ENCODE measurements around the gene SLC22A3. TPM values are rescaled to one million over a fixed set of nuclear protein-coding genes. Genes with fewer than 3 reads are reported as not detected.

The SLC22A3 gene
- total and polyA plus RNA-seq, 2 of the 13 experiments (the other 11 are each of a cell fraction or from before 2014, with no cell fraction given): 12.0 to 31.5 TPM

- TF ChIP-seq ZBTB1 (CRISPR knock-in tag; IDR thresholded peaks at IDR 0.05; ENCODE audit: borderline replicate concordance): no peak
- no peak for TF ChIP-seq ZNF468 (CRISPR knock-in tag; IDR thresholded peaks at IDR 0.05)
- no peak for TF ChIP-seq CERS6 (CRISPR knock-in tag; IDR thresholded peaks at IDR 0.05)
- peak; percentile 38 for TF ChIP-seq CBX1 (IDR thresholded peaks at IDR 0.05; ENCODE audit: low read depth)
- TF ChIP-seq ZNF674 (CRISPR knock-in tag; IDR thresholded peaks at IDR 0.05; ENCODE audit: low read depth): no peak; the same call in 1 of the 2 replicates
- peak; percentile 47 for TF ChIP-seq DRAP1 (CRISPR knock-in tag; IDR thresholded peaks at IDR 0.05)
- 0 out of 2 replicates have a peak, but pooled peaks have one; percentile 19 for TF ChIP-seq TARDBP (CRISPR knock-in tag; IDR thresholded peaks at IDR 0.05)
- TF ChIP-seq ZNF512B (CRISPR knock-in tag; IDR thresholded peaks at IDR 0.05; ENCODE audit: borderline replicate concordance): no peak
- peak; percentile 27; the same call in 1 of the 2 replicates for TF ChIP-seq TIGD3 (CRISPR knock-in tag; IDR thresholded peaks at IDR 0.05; ENCODE audit: borderline replicate concordance)
- peak; percentile 61 for TF ChIP-seq KMT2A (CRISPR knock-in tag; IDR thresholded peaks at IDR 0.05)
- TF ChIP-seq ASH2L (IDR thresholded peaks at IDR 0.05; ENCODE audit: insufficient read length, low read depth, low read length): peak; percentile 85
- no peak for TF ChIP-seq ZNF446 (CRISPR knock-in tag; IDR thresholded peaks at IDR 0.05)
- TF ChIP-seq POLR2A (IDR thresholded peaks at IDR 0.05; ENCODE audit: insufficient read depth in 1 of 2, low read depth in 2 of 2, low read length in 2 of 2): peak; percentile 57 to 72; a peak in 2 of 4 replicates
- TF ChIP-seq HHEX (CRISPR knock-in tag; IDR thresholded peaks at IDR 0.05): no peak
- peak; percentile 37; the same call in 1 of the 2 replicates for TF ChIP-seq ZBTB43 (CRISPR knock-in tag; conservative IDR thresholded peaks at IDR 0.05)
- TF ChIP-seq HBP1 (CRISPR knock-in tag; IDR thresholded peaks at IDR 0.05; ENCODE audit: low read depth): no peak
- 0 out of 2 replicates have a peak, but pooled peaks have one; percentile 46 for TF ChIP-seq RBAK (CRISPR knock-in tag; IDR thresholded peaks at IDR 0.05)
- no peak for TF ChIP-seq ZNF670 (CRISPR knock-in tag; IDR thresholded peaks at IDR 0.05; ENCODE audit: borderline replicate concordance)
- no peak for TF ChIP-seq ZNF282 (IDR thresholded peaks at IDR 0.05; ENCODE audit: partially characterized antibody)
- no peak for TF ChIP-seq ZFP90 (CRISPR knock-in tag; IDR thresholded peaks at IDR 0.05; ENCODE audit: borderline replicate concordance)
- no peak for TF ChIP-seq SATB2 (CRISPR knock-in tag; IDR thresholded peaks at IDR 0.05)
- no peak for TF ChIP-seq MAZ (IDR thresholded peaks at IDR 0.05; ENCODE audit: borderline replicate concordance, low read depth, low read length)
- TF ChIP-seq MAZ (CRISPR knock-in tag; IDR thresholded peaks at IDR 0.05; ENCODE audit: low read depth): no peak
Measured at GRCh38 chr6:160349020-160349441, 853 bp downstream of the SLC22A3 start (continued).

Data from HepG2 (cell line).